Epithelial cell of proximal tubule (primary cell): ENCODE data around the gene WDR5. TPM values are rescaled to one million over a fixed set of nuclear protein-coding genes. Genes with fewer than 3 reads are reported as not detected.

ENCODE experiments used
- DNase-seq: peaks from one replicate; pipeline ENCODE4 v3.0.0-alpha.2; 2011; ENCODE audit warnings: low read depth
- H3K4me3 ChIP-seq: 2 replicates; pipeline ENCODE4 v1.5.1; 2011; ENCODE audit warnings: low read depth, mild to moderate bottlenecking, low read length
- CTCF ChIP-seq: conservative IDR thresholded peaks from 2 replicates; pipeline ENCODE4 v1.5.1; 2012; ENCODE audit warnings: low read depth, mild to moderate bottlenecking, low read length
- total RNA-seq: library from RNA; depleted of rRNA; stranded (reverse); fragments of >200 nt; gene quantifications from 2 replicates; pipeline ENCODE4 v1.2.3, GENCODE V29; 2015

Gene WDR5
- total RNA-seq, 1 donor from 2014 or later: 29.1 TPM

GRCh38 chr9:134127065-134127580 lies 8.8 kb upstream of the WDR5 start:
- TF ChIP-seq CTCF: no peak
- DNase-seq: no peak

GRCh38 chr9:134127616-134128015 lies 8.3 kb upstream of the WDR5 start:
- no peak for TF ChIP-seq CTCF
- H3K4me3 ChIP-seq: no peak overlapping the region
- DNase-seq: no peak

More at GRCh38 chr9:134127065-134127580, 8.8 kb upstream of the WDR5 start:
- no peak overlapping the region for H3K4me3 ChIP-seq

GRCh38 chr9:134128727-134129679 lies 6.9 kb upstream of the WDR5 start:
- no peak for TF ChIP-seq CTCF
- no peak overlapping the region for H3K4me3 ChIP-seq
- no peak for DNase-seq

GRCh38 chr9:134130503-134131375 lies 5.1 kb upstream of the WDR5 start:
- TF ChIP-seq CTCF: no peak
- no peak overlapping the region for H3K4me3 ChIP-seq
- DNase-seq: no peak

GRCh38 chr9:134131471-134132207 lies 4.2 kb upstream of the WDR5 start:
- no peak for TF ChIP-seq CTCF
- H3K4me3 ChIP-seq: no peak overlapping the region
- no peak for DNase-seq

GRCh38 chr9:134132208-134132870 lies 3.5 kb upstream of the WDR5 start:
- H3K4me3 ChIP-seq: no peak overlapping the region
- DNase-seq: no peak
- no peak for TF ChIP-seq CTCF
